Spleen (tissue), 7 donors: ENCODE results near the gene PEA15.

Source experiments
- CTCF ChIP-seq, 11 experiments: fragments of 200-600 bp in 7 of 11; fragments of 450-650 bp in 4 of 11; sonication (generic) in 4 of 11; IDR thresholded peaks in 8 of 11; conservative IDR thresholded peaks in 3 of 11; 1 replicate in 7 of 11; 2 replicates in 4 of 11; pipeline versions ENCODE4 v1.4.0 to v1.8.0; 2016 to 2021; ENCODE audit warnings: antibody characterized with exemption in 11 of 11, inconsistent platforms in 4 of 11, mild to moderate bottlenecking in 1 of 11
- POLR2A ChIP-seq, 3 donors: fragments of 450-650 bp; IDR thresholded peaks; one replicate each; pipeline ENCODE4 v1.5.1; 2017; ENCODE audit warnings: antibody characterized with exemption in 3 of 3, mild to moderate bottlenecking in 1 of 3
- donor health status: DM: no; HTN: no; CAD: no; lungs with moderate emphysema.
- donor health status: DM: no; HTN: no; CAD: no.
- donor health status: DM: no; HTN: no; CAD: no.

GRCh38 chr1:160171980-160172379, 33.2 kb upstream of the PEA15 start:
- no peak for TF ChIP-seq CTCF (IDR thresholded peaks at IDR 0.05 in 8 of 11, conservative IDR thresholded peaks at IDR 0.05 in 3 of 11)
- TF ChIP-seq POLR2A (IDR thresholded peaks at IDR 0.05), result no peak
